Glomerular endothelial cell (primary cell): Measurements from ENCODE around the gene ITPR2. TPM values are rescaled to one million over a fixed set of nuclear protein-coding genes. Genes with fewer than 3 reads are reported as not detected.
"Not testable (repeated sequence)": the region's sequence is repeated elsewhere in the genome, so short reads cannot be mapped to it uniquely, and the experiment has no call there.

Experiments used
- DNase-seq: peaks from one replicate; pipeline ENCODE4 v3.0.0-alpha.2; 2011; ENCODE audit warnings: low read depth, low spot score; ENCODE audit errors: extremely low read depth
- total RNA-seq: library from RNA; depleted of rRNA; stranded (reverse); fragments of >200 nt; gene quantifications from 2 replicates; pipeline ENCODE4 v1.2.3, GENCODE V29; 2015

ITPR2 gene
- total RNA-seq, 1 donor from 2014 or later, result 39.7 TPM

DNA sequence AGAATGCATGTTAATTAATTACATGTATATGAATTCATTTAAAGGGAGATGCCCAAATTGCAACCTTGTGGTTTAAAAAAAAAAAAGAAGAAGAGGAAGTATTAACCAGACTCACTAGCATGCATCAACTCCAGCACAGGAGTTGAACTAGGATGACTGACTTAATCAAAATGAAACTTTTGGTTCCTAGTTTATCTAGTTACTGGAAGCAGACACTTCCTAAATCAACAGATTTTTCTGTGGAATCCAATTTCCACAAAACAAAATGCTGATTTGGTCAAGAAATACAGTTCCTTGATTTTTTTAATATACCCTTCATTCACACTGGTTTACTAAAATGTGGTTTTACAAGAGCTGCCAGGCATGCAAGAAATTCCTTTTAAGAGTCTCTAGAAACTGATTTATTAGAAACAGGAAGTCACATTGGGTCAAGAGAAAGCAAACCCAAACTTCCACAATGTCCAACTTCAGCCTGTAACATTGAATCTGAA lies 41.6 kb downstream of the ITPR2 start:
- no peak for DNase-seq

DNA sequence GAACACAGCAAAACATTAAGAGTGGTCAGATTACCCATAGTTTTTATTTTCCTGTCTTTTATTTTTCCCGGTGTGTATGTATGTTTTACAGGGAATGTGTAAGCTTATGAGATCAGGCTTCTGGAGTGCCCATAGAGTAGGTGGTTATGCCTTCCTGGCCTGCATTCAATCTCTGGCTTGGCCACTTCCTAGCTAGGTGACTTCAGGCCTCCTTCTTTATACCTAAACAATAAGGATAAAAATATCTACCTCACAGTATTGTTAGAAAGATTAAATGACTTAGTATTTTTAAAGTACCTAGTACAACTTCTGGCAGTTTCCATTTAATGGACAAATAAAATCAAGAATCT lies 42.4 kb downstream of the ITPR2 start:
- no peak for DNase-seq

DNA sequence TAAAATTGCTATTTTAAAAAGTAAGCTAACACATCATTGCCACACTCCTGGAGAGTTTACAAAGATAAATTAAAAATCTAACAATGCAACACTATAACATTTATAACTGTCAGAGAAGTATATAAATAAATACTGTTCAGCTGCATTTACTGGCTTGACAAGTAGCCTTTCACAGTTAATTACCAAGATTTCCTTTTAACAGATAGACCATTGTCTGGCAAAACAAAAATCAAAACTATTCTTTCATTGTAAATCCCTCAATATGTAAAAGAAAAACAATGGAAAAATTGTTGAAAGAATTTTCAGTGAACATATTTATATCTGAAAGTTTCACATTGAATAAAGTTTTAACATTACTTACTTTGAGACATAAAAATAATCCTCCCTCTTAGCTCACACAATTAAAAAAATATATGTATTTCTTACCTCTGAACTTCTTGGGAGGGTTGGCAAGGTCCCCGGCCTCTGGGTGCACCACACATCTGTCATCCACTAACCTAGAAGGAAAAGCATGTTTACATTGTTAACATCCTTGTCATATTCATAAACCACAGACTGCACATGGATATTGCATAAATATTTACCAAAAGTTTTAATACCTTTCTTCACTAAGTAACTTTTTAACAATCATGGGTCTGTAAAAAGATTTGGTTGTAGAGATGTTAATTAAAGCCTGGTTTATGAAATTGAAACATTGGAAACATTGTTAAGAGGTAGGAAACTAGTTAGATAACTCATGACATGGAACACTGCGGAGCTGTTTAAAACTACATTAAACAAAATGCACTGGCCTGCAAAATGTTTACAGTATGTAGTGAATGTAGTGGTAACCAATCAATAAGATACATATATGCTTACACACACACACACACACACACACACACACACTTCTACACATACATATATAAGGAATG lies 43.0 kb downstream of the ITPR2 start:
- DNase-seq, result no peak

DNA sequence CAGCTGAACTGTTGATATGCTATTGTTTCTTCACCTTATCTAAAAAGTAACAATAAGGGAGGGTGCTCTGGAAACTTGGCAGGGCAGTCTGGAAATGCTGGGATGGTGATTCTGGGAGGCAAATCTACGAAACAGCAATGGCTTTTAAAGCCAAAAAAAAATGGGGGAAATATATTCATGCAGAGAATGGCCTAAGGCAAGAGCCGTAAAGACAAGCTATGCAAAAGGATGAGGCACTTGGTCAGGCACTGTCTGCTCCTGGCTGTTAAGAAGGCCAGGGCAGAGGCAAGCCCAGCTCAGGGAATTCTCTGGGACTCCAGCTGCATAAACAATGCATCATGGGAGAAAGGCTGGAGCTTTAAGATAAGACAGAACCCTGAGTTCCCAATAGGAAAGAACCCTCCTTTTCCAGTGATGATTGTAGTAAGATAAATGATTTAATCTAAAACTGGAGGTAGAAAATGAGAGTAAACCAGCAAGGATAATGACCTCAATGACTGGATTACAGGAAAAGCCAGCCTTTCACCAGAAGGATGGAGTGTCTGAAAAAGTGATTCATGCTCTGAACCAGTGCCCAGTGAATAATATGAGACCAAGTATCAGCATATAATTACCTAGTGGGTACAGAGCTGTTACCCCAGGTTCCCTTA lies 46.0 kb downstream of the ITPR2 start:
- peak; percentile 45 for DNase-seq

DNA sequence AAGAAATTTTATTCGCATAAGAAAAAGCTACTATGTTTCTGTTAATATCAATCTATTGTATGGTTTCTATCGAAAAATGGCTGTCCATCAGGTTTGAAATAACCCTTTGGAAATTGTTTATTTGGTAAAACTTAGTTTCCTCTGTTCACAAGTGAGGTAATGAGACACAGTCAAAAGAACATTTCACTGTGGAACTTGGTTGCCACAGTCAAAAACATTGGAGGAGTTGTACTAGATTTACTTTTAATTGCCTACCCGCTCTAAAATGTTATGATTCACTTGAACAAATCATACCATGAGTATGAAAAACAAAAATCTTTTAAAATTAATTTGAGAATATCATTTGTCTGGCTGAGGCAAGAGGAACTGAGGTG lies 46.5 kb downstream of the ITPR2 start:
- DNase-seq, result no peak

DNA sequence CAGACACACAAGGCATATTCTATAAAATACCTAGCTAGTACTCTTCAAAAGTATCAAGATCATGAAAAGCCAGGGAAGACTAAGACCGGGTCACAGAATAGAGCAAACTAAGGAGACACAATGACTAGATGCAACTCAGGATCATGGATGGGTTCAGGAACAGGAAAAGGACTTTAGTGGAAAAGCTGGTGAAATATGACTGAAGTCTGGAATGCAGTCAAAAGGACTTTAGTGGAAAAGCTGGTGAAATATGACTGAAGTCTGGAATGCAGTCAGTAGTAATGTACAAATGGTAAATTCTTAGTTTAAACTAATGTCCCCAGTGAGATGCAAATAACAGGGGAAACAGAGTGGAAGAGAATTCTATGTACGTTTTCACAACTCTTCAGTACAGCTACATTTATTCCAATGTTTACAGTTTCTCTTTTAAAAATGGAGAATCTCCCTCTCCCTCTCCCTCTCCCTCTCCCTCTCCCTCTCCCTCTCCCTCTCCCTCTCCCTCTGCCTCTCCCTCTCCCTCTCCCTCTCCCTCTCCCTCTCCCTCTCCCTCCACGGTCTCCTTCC lies 49.1 kb downstream of the ITPR2 start:
- not testable (repeated sequence) for DNase-seq

DNA sequence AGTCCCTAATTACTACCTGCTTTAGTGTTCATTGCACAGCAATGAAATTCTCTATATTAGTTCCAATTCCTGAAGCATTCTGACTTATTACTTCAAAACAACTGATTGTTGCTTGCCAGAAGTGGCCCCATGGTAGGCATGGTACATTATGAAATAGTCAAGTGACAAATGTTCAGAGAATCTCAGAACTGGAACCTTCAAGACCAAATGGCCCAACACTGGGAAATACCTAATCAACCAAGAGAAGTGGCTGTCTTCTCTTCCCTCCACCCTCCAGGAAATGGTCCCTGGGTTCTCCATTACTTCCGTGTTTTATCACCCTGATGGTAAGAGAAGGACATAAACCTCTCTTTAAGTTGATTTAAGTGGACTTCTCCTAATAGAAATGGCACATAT lies 49.9 kb downstream of the ITPR2 start:
- no peak for DNase-seq

DNA sequence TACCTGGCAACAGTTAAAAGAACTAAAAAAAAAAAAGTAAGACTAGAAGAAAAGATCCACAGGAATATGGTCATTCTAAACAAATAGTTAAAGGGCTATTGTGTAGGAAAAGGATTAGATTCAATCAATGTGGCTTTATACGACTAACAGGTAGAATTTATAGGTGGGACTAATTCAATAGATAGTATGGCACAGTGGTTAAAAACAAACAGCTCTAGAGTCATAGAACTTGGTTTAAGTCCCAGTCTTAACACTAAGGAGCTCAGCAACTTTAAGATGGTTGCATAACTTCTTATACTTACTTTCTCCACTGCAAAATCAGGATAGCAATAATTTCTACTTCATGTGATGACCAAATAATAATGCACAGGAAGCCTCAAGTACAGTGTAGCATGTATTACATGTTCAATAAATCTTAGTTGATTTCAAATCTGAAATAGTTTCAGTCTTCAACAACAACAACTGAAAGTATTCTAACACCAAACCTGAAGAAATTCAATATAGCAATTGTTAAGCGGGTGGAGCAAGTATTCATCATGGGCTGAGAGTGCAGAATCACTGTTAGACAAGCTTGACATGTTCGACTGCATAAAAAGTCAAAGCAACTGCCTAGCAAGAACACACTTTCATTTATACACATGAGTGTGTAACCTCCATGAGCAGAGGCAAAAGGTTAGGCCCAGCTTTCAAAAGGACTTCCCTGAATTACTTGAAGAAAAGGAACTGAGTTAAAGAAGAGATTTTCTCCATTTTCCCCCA lies 50.4 kb downstream of the ITPR2 start:
- no peak for DNase-seq

DNA sequence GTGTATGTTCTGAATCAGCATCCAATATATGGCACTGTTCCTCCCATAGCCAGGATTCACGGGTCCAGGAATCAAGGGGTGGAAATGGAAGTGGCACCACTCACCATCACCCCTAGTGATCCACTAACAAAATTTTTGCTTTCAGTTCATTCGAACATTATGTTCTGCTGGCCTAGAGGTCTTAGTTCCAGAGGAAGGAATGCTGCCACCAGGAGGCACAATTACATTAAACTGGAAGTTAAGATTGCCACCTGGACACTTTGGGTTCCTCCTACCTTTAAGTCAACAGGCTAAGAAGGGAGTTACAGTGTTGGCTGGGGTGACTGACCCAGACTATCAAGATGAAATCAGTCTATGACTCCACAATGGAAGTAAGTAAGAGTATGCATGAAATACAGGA lies 52.3 kb downstream of the ITPR2 start:
- not testable (repeated sequence) for DNase-seq

DNA sequence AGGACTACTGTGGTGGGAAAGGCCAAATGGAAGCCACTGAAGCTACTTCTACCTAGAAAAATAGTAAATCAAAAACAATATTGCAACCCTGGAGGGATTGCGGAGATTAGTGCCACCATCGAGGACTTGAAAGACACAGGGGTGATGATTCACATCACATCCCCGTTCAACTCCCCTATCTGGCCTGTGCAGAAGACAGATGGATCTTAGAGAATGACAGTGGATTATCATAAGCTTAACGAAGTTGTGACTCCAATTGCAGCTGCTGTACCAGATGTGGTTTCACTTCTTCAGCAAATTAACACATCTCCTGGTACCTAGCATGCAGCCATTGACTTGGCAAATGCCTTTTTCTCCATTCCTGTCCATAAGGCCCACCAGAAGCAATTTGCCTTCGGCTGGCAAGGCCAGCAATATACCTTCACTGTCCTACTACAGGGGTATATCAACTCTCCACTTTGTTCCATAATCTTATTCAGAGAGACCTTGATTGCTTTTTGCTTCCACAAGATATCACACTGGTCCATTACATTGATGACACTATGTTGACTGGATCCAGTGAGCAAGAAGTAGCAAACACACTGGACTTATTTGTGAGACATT lies 54.7 kb downstream of the ITPR2 start:
- DNase-seq, result not testable (repeated sequence)

DNA sequence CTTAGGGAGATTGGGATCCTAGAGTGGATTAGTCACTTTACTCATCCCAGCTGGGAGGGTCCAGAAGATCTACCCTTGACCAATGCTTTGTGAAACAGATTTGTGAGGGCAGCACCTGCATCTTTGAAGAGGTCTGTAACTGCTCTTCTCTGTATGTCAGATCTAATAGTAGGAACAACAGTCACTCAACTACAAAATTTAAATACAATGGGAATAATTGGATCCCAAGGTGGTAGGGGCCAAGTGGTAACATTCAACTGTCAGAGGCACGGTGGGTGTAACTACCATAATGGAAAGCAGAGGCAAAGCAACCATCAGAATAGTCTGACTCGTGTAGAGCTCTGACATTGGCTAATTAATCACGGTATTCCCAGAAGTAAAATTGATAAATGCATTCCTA lies 55.8 kb downstream of the ITPR2 start:
- DNase-seq, result no peak

DNA sequence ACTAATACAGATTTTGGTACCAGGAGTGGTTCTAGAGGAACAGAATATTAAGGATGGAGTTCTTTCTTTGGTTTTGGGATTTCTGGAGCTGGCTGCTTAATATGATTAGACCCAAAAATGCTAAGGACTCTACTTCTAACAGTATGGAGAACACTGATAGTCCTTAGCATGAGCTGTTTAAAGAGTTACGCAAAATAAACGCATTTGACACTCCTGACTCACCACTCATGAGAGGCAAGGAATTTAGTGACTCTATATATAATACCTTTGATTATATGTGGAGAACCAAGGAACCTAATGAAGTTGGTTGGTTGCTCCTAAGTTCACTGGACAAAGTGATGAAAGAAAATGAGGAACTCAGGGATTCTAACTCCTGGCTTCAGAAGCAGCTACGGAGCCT lies 57.0 kb downstream of the ITPR2 start:
- not testable (repeated sequence) for DNase-seq

DNA sequence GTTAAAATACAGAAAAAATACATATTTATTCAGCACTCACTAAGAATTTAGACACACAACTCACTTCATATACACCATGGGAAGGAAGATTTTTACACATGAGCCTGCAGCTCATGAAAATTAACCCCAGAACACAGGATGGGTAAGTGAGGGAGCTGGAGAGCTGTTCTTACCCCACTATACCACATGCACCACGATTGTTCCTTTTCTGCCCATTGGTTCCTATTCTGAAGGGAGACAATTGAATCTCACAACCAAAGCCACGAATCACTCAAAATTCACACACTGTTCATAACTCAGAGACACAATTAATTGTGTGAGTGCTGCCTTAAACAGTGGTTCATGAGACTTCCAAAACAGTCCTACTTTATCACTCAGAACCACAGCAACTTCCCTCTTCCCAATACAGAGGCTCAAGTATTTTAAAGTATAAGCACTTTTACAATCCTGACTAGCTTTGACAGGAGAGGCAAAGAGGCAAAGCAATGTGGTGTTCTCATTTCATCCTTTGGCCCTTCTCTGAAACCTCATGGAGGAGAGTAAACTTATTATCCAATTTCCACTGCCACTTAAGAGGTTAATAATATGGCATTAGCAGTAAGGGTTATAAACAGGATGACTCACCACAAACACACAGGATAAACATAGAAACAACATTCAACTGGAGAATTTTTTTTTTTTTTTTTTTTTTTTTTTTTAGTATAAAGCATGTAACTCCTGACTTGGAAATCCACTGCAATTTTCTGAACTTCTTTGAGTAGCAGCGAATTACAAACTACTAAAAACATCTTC lies 59.5 kb downstream of the ITPR2 start:
- DNase-seq, result no peak

DNA sequence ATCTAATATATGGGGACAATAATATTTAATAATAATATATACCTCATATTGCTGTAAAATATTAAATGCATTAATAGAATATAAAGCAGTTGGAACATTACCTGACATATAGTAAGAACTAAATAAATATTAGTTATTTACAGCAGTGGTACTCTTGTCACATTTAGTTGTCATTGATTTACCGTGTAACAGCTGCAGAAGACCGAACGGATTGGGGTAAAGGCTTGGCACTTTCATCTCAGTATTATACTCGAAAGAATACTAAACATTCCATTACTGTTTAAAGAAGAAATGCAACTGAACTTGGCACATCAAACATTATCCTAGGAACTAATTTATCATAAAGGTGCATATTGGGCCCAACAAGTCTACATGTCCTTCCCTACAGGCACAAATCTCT lies 61.1 kb downstream of the ITPR2 start:
- no peak for DNase-seq

DNA sequence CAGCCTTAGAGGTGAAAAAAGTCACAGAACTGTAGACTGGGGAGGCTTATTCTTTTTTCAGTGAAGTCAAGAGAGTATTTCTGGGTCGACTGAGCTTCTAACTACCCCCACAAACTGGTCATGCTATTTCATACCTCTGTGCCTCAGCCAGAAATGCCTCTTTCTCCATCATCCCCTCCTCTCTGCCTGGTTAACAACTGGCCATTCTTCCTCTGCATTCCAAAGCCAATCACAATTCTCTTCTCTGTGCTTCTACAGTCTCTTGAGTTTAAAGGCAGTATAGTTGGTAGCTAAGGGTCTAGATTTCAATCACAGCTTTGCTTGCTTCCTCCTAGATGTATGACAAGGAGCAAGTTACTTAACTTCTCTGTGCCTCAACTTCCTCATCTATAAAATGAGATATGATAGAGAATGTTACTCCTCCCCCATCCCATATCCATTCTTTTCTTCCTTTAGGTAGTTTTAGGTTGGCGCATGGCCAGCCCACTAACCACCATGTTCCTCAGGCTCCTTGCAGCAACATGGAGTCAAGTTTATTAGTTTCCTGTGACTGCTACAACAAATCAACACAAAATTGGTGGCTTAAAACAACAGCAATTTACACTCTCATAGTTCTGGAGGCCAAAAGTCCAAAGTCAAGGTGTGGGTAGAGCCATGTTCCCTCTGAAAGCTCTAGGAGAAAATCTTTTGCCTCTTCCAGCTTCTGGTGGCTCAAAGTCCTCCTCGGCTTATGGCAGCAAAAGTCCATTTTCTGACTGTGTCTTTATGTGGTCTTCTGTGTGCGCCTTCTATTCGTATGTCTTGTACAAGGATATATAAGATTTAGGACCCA lies 62.5 kb downstream of the ITPR2 start:
- DNase-seq, result no peak

DNA sequence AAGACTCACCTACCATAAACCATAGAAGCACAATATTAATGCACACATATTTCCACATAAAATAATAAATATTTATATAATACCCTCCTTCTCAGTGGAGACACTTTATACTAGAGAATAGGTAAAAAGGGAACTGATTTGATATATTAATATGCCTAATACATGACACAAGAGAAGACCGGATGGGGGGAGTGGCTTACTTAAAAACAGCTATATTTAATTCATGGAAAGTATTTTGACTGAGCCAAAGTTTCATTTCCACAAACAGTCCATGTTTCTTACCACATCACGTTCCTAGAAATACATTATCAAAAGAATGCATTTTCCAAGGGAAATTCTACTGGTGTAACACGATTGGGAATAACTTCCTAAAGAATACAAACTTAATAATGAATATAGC lies 63.4 kb downstream of the ITPR2 start:
- no peak for DNase-seq

DNA sequence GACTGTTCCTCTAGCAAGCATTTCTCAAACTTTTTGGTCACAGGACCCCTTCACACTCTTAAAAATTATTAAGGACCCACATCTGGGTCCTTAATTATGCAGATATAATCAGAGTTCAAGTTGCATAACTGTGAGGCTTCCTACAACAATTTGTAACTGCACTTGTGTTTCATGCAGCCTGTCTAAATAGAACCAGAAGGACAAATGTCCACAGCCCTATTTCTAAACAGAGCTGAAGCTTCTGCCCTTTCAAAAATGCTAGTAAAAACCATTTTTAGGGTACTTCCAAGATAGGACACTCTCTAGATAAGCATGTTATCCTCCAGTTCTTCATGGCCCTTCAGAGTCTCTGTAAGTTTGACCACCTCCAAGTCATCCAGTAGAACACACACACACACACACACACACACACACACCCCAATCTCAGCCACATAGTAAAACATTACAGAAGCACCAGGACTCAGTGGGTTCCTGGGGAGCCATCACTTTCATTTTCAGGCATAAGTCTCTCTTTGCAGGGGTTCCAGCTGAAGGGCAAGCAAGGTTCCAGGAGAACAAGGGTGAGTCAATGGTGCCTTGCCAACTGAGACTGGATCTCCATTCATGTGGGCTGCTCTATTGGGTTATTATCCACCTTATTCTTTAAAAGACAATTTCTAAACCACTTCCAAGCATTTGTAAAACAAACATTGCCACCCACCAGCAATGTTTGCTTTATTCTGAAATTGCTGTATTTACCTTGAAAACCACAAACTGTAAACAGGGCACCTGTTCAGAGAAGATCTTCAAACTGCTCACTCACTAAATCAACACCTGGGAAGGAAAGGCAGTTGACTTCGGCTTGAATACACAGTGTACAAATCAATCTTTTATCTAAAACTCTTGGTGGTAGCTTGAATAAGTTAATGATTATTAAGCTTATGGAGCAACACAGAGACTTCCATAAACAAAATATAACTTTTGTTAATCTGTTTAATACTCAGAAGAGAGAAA lies 64.1 kb downstream of the ITPR2 start:
- no peak for DNase-seq

DNA sequence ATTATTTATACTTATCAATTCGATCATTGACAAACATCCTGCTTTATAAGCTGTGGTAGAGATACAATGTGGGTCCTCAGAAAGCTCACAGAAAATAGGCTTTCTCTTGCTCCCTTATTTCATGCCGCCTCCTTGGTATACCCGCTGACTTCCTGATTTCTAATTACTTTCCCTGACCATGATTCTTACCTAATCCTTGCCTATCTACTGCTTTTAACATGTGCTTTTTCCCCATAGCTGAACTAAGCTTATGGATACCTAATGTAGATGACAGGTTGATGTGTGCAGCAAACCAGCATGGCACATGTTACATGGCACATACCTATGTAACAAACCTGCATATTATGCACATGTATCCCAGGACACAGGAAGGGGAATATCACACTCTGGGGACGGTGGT lies 65.1 kb downstream of the ITPR2 start:
- DNase-seq, result no peak
